NCI-H2171 treated with DMSO at 0.1 percent for 48 hours (cell line): ENCODE measurements around the gene SZRD1.

ENCODE experiments used
- DNase-seq: peaks from one replicate; lab custom pipeline; 2025; lab: John Stamatoyannopoulos, UW

The SZRD1 gene

GRCh38 chr1:16367258-16367967, 371 bp downstream of the SZRD1 start:
- DNase-seq = peak; percentile 83

- no peak for DNase-seq
Observed at GRCh38 chr1:16367968-16368890, 1.2 kb downstream of the SZRD1 start.

- DNase-seq = no peak
Observed at GRCh38 chr1:16369821-16370220, 2.8 kb downstream of the SZRD1 start.

DNA sequence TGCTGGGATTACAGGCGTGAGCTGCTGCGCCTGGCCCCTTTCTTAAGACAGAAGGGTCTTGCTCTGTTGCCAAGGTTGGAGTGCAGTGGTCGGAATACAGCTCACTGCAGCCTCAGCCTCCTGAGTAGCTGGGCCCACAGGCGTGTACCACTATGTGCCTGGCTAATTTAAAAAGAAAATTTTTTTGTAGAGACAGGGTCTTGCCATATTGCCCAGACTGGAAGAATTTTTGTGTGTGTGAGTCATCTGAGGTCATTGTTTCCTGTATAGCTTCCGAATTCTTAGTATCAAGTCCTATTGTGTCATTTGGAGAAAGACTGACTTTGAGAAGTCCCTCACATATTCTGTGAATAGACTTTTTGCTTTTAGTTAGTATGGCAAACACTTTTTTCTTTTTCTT, 4.7 kb downstream of the SZRD1 start:
- DNase-seq = no peak

DNA sequence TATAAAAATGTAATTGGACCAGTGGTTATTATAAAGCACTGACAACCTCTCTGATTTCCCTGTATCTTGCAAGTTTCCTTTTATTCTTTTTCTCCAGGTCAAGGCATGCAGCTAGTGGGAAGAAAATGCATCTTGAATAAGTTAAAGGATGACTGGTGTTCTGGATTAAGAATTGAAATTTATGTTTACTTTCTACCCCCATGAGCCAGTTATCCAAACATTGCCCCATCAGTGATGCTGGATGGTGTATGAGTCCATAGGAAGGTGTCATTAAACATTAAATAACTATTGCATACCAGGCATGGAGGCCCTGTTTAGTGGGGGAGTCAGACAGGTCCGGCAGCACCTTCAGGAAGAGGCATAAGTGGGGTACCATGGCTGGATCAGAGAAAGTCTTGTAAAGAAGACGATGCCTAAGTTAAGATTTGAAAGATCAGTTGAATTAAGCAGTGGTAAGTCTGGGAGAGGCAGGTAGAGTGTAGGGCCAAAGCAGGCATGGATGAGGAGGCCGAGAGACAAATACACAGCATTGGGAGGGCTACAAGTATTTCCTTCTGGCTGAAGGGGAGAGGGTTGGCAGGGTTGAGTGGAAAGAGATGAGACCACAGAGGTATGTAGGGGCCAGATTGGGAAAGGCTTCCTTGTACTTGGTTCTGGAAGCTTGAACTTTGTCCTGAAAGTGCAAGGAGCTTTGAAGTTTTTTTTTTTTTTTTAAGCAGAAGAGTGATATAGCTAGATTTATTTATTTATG, 5.7 kb downstream of the SZRD1 start:
- no peak for DNase-seq

- DNase-seq = no peak
Observed at GRCh38 chr1:16374266-16374665, 7.2 kb downstream of the SZRD1 start.

DNA sequence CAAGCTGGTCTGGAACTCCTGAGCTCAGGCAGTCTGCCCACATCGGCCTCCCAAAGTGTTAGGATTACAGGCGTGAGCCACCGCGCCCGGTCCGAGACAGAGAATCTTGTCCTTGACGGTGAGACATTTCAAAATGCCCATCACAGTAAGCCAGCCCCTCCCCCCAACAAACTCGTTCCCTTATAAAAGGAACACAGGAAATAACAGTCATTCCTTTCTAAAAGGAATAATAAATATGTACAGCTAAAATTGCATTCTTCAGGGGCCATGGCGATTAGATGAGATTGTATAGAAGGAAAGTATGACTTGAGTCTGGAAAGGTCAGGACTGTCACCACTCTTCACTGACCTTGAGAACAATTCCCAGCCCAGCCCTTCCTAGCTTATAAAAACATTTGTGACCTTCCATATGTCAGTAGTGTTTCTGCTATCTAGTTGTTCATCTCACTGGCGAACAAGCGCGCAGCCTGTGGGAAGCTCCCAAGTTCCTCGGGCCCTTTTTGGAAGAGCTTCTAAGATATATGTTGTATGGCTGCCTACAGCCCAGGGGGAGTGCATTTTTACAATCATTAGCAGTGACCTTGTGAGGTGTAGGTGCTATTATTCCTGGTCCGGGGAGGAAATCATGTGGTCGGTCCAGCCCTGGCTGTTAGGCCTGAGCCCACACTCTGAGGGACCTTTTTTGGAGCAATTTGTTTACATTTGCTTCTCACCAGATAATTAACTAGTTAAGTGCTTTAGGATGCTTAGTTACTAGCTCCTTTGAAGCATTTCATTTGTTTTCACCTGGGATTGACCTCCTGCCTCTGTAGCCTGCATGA, 8.7 kb downstream of the SZRD1 start:
- no peak for DNase-seq

GRCh38 chr1:16376971-16377370, 9.9 kb downstream of the SZRD1 start:
- no peak for DNase-seq

DNA sequence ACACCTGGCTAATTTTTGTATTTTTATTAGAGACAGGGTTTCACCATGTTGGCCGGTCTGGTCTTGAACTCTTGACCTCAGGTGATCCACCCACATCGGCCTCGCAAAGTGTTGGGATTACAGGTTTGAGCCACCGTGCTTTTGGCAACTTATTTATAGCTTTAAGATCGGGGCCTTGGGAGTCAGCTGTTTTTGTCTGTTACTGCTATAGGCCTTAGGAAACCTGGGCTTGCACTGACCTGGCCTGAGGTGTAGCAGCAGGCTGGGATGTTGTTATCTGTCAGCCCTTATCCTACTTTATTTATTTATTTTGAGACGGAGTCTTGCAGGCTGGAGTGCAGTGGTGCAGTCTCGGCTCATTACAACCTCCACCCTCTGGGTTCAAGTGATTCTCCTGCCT, 11.4 kb downstream of the SZRD1 start:
- no peak for DNase-seq

GRCh38 chr1:16380868-16381267, 13.8 kb downstream of the SZRD1 start:
- DNase-seq = no peak

DNA sequence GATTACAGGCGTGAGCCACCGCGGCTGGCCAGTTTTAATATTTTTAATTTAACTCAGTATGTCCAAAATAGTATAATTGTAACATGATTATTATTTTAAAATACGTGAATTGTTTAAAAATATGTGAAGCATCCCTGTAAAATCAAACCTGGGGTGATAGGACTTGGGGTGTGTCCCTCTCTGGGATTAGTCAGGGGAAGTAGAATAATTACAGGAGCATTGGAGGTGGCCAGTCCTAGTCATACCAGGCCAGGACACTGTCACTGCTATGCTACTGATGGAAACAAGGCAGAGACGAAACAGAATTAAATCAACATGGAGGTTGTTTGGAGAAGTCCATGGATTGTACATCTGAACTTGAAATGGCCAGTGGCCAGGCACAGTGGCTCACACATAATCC, 16.8 kb downstream of the SZRD1 start:
- DNase-seq = no peak

DNA sequence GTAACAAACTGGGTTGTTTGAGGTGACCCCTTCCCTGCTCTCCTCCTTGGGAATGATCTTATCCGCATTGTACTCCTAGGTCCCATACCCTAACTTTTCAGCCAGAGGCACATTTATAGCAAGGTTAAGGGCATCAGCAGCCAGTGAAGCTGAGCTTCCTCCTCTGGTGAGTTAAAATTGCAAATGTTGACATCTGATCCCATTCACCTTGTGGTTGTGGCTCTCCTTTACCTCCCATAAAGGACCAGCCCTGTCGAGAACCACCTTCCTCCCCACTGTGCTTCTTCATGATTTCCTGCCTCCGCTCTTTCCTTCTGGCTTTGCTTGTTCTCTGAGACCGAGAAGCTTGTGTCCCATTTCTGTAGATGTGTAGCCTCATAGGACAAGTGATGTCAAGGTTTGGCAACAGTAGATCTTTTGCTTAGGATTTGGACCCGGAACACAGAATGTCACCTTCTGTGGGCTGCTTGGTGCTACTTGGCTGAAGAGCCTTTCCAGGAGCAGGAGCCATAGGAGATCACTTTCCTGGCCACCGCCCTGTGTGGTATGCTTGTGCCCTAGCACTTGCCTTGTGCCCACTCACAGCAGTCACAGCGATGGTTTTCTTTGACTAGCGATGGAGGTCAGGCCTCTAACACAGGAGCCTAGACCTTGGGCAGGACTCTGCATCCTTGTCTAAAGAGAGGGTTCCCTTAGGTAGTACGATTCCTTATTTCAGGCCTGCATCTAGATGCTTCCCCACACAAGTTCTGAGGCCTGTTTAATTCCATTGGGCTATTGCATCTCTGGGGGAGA, 18.8 kb downstream of the SZRD1 start:
- no peak for DNase-seq

DNA sequence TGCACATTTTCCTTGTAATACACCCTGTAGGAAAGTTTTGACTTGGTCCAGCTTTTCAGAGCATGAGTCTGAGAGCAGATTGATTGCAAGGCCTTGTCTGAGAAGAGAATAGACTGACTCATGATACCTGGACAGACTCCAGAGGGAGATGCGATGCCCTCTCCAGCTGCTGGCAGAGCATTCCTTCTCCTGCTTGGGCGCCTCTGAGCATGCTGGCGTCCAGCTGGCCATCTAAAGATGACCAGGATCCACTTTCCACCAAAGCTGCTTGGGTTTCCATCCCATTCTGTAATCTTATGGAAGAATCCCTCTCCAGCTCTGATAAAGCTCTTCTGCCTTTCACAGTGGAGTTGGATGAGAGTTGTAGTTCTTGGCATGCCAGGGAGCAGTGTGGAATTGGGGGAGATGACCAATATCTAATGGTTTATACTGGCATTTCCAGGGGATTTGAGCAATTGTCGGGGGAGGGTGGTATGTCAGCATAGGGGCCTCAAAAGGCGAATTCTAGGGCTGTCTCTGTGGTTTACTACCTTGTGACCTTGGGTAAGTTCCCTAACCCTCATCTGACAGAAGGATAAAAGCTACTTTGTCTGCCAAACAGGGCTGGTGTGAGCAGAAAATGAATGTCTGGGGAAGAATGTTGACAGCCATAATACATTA, 19.5 kb downstream of the SZRD1 start:
- DNase-seq = no peak

- DNase-seq = no peak
Observed at GRCh38 chr1:16387201-16388188, 20.5 kb downstream of the SZRD1 start.

DNA sequence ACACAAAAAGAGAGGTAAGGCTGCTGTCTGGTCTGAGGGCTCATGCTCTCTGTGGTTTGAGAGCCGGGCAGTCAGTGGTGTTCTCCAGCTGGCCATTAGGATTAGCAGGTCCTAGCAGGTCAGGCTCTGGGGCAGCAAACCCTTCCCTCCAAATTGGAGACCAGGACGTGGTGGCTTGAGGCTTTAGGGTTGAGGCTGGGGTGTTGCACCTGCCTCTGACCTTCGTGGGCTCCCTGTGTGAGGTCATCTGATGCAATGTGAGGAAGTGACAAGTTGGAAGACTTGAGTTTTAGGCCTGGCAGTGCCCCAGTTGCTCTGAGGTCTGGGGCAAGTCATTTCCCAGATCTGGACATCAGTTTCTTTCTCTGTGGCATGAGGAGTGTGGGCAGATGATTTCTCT, 24.4 kb downstream of the SZRD1 start:
- no peak for DNase-seq

DNA sequence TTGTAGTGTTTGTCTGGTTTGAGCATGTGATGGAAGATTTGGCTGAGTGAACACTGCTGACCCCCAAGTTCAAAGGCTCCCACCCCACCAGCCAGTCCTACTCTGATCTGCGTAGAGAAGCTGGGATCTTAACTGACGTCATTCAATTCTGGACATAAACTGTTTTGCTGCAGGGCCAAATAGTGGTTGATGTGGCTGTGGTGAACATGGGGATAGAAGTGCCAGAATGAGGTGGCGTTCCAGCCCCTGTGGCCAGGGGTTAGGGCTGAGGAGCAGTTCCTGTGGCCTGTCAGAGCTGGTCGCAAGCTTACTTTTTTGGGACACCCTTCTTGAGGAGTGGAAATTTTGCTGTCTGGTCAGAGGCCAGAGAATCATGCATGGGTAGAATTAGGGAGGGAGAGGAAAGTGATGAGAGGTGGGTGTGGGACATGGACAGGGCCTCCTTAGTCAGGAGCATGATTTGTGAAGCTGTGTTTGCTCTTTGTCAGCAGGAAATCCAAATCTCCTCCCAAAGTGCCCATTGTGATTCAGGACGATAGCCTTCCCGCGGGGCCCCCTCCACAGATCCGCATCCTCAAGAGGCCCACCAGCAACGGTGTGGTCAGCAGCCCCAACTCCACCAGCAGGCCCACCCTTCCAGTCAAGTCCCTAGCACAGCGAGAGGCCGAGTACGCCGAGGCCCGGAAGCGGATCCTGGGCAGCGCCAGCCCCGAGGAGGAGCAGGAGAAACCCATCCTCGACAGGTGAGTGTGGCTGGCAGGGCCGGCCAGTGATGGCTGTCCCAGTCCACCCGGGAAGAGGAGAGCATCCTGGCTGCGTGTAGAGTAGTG, 25.9 kb downstream of the SZRD1 start:
- DNase-seq = no peak

GRCh38 chr1:16393570-16394521, 26.8 kb downstream of the SZRD1 start:
- DNase-seq = no peak
